ENCODE measurements around the gene DNAH5.
"Not testable (repeated sequence)": the region's sequence is repeated elsewhere in the genome, so short reads cannot be mapped to it uniquely, and the experiment has no call there.

The DNAH5 gene

DNA sequence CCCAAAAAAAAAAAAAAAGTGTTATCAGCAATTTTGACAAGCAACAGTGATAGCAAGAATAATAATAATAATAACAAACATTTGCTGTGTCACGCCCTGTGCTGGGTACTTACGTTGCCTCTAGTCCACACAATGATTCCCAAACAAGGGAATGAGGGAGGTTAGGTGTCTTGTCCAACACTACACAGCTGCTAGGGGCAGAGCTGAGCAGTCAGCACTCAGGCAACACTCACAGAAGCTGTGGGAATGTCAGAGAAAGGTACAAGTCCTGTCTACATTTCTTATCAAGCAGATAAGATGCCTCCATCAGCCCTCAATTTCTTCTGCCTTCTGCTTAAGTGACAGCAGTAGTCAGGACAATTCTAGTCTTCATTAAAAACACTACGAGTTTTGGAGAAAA, 111.0 kb downstream of the DNAH5 start:
- no peak for TF ChIP-seq GATA1 (IDR thresholded peaks at IDR 0.05; ENCODE audit: low read depth, low read length)
- TF ChIP-seq POLR2A (IDR thresholded peaks at IDR 0.05; ENCODE audit: low read length) = no peak
- DNase-seq = no peak

DNA sequence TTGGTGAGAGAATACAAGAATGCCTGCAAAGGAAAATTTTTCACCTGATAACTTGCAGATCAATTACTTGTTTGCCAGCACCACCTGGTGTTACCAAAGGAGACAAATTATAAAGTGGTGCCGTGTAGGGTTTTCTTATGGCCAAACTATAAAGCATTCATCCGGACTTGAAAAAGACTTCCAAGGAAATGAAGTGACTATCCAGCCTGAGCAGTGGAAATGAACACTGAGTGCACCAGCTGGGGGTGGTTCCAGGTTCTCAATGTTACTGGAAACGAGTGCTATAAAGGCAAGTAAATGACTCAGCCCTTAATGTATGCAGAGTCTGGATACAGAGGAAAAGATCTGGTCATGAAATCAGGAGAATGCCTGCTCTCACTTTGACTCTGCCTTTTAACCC, 113.1 kb downstream of the DNAH5 start:
- no peak for TF ChIP-seq POLR2A (IDR thresholded peaks at IDR 0.05; ENCODE audit: low read length)
- no peak for TF ChIP-seq GATA1 (IDR thresholded peaks at IDR 0.05; ENCODE audit: low read depth, low read length)
- DNase-seq = no peak

DNA sequence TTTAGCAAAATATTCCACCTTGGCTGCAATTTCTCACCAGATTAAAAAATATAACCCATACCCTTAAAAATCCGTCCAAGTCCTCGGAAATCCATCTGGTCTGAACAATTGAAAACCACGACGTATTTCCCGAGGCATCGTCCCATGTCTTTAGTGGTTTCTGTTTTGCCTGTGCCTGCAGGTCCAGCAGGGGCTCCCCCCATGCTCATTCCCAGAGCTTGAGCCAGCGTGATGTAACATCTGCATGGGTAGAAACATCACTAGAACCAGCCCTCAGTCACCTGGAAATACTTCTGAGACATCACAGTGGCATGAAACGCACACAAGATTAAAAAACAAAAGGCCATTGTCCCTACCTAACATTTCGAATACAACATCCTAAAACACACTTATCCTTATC, 114.0 kb downstream of the DNAH5 start:
- no peak for DNase-seq
- TF ChIP-seq POLR2A (IDR thresholded peaks at IDR 0.05; ENCODE audit: low read length) (no peak), GATA1 (IDR thresholded peaks at IDR 0.05; ENCODE audit: low read depth, low read length) (no peak)

DNA sequence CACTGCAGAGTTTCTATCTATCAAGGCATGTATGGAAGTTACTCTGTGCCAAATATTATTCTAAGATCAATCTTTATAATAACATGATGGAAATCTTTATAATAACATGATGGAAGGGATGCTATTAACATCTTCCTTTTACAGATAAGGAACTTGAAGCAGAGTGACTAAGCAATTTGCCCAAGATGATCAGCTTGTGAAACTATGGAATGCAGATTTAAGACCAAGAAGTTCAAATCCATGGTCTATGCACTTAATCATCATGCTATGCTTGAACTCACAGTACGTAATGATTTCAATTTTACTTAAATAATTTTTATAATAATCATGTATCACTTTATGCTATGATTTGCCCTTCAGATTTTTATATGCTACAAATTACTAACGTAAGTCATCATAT, 123.1 kb downstream of the DNAH5 start:
- DNase-seq = no peak
- TF ChIP-seq POLR2A (IDR thresholded peaks at IDR 0.05; ENCODE audit: low read length) (no peak), GATA1 (IDR thresholded peaks at IDR 0.05; ENCODE audit: low read depth, low read length) (no peak)

DNA sequence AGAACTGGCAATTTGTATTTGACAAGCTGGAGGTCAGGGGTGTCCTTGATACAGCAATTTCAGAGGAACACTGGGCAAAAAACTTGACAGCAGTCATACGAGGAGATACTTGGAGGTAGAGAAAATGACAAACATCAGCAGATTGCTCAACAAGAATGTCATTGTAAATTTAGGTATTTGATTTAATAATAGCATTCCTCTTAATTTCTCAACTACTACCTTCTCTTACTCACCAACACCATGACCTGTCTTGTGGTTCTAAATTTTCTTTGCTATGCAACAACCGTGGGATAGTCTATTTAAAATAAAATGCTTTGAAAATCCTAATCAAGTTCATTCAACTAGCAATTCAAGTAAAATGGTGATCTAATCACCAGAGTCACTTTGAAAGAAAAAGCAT, 128.4 kb downstream of the DNAH5 start:
- no peak for TF ChIP-seq POLR2A (IDR thresholded peaks at IDR 0.05; ENCODE audit: low read length)
- no peak for DNase-seq

DNA sequence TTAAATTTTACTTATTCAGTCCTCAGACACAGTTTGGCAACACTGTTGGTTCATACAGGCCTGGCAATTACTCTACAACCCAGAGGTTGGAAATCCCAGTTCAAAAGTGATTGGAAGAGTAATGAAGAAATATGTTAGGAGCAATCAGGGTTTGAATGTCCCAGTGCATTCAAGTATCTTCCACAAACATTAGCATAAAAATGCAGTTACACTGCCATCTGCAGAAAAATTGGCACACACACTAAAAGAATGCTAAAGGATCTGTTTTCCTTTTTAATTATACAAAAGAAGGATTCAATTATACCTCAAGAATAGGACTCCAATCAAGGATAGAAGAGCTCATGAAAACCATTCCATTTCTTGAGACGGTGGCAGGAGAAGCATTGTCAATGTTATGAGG, 130.2 kb downstream of the DNAH5 start:
- DNase-seq = no peak
- no peak for TF ChIP-seq GATA1 (IDR thresholded peaks at IDR 0.05; ENCODE audit: low read depth, low read length)
- no peak for TF ChIP-seq POLR2A (IDR thresholded peaks at IDR 0.05; ENCODE audit: low read length)

DNA sequence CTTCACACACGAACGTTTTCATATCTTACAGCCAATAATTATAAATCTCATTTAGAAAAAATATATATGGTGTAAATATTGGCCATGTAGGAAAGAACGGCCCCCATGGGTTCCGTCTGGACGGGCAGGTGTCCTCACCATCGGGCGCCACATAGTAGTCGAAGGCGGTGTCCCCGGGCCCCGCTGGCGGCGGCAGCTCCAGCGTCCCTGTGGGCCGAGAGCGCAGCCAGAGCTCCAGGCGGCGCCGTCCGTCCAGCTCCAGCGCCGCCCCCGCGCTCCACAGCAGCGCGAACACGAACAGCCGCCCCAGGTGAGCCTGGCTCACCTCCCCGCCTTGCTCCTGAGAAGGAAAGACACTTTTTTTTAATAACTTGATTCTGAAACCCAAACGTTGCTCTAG, 134.6 kb downstream of the DNAH5 start:
- DNase-seq = no peak

DNA sequence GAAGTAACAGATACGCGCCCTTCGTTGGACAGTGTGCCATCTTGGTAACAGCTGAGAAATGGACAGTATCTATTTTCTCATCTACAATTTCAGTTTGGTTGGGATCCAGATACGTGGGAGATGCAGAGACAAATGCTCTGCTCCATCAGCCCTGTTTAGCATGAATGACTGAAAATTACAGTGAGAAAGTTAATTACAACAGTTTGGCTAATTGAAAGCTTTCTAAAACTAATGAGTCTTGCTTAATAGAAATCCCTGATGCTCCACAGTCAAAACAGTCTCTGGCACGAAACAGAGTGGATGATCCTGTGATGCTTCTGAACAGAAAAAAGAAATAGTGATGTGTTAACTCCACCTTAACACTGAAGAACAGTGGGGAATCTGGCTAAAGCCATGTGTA, 140.2 kb downstream of the DNAH5 start:
- TF ChIP-seq GATA1 (IDR thresholded peaks at IDR 0.05; ENCODE audit: low read depth, low read length) (no peak), POLR2A (IDR thresholded peaks at IDR 0.05; ENCODE audit: low read length) (no peak)

More for the DNA sequence above, 134.6 kb downstream of the DNAH5 start:
- TF ChIP-seq POLR2A (IDR thresholded peaks at IDR 0.05; ENCODE audit: low read length) (no peak), GATA1 (IDR thresholded peaks at IDR 0.05; ENCODE audit: low read depth, low read length) (no peak)

DNA sequence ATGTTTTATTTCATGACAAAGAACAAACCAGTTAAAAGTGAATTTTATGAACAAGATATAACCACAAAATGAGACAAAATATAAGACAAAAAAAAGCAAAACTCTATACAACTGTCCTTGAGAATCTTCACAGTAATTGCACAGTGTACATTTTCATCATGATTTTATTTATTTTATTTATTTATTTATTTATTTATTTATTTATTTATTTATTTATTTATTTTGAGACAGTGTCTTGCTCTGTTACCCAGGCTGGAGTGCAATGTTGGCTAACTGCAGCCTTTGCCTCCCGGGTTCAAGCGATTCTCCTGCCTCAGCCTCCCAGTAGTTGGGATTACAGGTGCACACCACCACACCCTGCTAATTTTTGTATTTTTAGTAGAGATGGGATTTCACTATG, 145.9 kb downstream of the DNAH5 start:
- DNase-seq = not testable (repeated sequence)

More for the DNA sequence above, 140.2 kb downstream of the DNAH5 start:
- DNase-seq = no peak

DNA sequence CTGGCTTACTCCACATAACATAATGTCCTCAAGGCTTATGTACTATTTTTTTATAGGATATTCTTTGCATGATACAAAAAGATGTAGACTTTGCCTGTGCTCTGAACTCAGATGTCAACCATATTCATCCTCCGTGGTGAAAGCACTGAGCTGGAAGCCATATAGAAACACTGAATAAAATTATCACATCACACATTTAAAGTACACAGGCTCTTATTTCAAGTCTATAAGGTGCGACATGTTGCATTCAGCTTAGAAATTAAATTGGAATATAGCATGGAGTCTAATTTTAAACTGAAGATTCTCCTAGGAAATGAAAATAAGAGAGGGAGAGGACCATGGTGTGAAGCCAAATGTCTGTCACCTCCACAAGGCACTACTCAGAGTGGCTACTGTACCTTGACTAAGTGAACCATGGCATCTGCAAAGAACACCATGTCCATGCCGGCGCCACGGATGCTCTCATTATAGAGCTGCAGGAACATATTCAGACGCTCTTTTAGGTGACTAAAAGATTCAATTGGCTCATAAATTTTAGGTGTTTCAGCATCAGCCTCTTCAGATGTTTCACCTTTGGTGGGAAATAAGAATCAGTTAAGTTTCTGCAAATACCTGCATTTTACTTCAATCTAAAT, 158.6 kb downstream of the DNAH5 start:
- TF ChIP-seq GATA1 (IDR thresholded peaks at IDR 0.05; ENCODE audit: low read depth, low read length) (no peak), POLR2A (IDR thresholded peaks at IDR 0.05; ENCODE audit: low read length) (no peak)
- no peak for DNase-seq

DNA sequence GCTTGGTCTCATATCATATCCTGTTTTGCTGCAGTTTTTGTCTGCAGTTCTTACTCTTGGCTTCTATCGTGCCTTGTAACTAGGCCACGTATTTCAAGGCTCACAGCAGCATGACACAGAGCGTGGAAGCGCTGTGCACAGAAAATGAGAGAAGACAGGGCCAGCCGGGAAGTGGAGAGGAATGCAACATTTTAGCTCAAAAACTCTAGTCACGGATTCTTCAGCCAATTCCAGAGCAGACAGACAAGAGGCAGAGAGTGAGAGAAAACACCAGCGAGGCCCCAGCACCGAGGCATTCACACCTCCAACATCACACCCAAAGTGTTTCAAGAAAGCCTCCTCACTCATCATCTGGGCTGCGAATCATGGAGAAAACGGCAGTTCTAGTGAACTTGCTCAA, 160.8 kb downstream of the DNAH5 start:
- no peak for DNase-seq
- TF ChIP-seq POLR2A (IDR thresholded peaks at IDR 0.05; ENCODE audit: low read length) = no peak
- no peak for TF ChIP-seq GATA1 (IDR thresholded peaks at IDR 0.05; ENCODE audit: low read depth, low read length)

DNA sequence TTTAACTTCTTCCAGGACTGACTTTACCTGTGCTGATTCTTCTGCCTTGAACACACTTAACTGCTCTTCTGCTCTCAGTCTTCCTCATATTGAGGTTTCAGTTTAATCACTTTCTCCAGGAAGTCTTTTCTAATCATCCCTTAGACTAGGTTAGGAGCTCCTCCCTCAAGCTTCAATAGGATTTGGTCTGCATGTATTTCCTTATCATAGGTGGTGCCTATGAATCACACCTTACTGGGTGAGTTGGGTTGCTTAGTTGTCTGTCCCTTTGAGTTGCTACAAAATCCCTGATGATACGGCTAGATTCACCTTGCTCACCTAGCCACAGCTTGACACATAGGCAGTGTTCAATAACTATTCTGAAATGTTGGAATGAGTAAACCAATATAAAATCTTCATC, 164.4 kb downstream of the DNAH5 start:
- no peak for DNase-seq
- TF ChIP-seq GATA1 (IDR thresholded peaks at IDR 0.05; ENCODE audit: low read depth, low read length) = no peak
- no peak for TF ChIP-seq POLR2A (IDR thresholded peaks at IDR 0.05; ENCODE audit: low read length)

DNA sequence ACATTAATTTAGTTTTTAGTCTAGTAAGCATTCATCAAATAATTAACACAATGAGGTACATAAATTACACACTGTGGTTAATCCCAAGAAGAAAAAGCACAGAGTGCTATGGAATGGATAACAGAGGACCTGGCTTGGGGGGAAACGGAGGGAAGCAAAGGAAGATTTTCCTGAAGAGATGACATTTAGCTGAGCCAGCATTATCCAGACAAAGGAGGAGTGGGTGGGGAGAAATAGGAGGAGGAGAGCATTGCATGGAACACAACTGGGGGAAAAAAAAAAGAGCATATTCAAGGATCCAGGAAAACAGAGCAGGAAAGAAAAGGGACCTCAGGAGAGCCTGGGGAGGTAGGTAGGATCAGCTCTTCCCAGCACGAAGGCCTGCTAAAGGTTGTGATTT, 170.8 kb downstream of the DNAH5 start:
- TF ChIP-seq POLR2A (IDR thresholded peaks at IDR 0.05; ENCODE audit: low read length) (no peak), GATA1 (IDR thresholded peaks at IDR 0.05; ENCODE audit: low read depth, low read length) (no peak)
- no peak for DNase-seq

DNA sequence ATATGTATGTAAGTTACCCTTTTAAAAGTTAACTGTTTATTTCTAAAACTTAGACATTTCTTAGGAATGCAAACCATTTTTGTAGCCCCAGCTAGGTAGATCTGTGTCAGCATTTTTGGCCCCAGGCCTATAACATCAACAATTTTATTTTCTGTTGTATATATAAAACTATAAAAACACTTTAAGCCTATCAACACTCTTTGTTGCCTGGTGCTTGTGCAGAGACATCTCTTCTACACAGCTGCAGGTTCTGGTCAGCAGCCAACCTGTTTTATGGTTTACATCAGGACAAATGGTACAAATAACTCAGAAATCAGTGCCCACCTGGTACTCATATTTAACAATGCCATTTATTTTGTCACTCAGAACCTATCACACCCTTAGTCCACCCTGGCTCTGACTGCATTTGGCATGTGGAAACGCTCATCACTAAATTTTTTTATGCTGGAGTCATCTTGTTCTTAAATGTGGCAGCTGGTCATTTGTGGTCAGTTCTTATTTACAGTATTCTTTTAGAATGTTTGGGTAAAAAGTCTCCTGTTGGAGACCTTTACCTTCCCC, 173.4 kb downstream of the DNAH5 start:
- TF ChIP-seq POLR2A (IDR thresholded peaks at IDR 0.05; ENCODE audit: low read length) (no peak), GATA1 (IDR thresholded peaks at IDR 0.05; ENCODE audit: low read depth, low read length) (no peak)

DNA sequence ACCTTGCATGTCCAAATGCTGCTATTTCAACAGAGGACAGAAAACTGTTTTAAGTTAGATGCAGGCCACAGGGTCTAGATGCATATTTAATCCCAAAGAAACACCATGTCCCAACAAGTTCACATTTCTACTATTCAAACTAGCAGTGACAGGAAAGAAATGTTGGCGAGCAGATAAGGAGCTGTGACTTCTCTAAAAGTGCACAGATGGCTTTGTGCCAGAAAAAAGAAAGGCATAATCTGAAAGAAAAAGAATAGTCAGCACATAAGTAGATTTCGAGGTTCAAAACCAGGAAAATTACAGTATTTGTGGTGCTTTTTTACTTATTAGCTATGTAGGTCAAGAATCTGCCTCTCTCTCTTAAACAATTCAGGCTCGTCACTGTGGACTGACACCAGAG, 178.3 kb downstream of the DNAH5 start:
- no peak for DNase-seq
- TF ChIP-seq POLR2A (IDR thresholded peaks at IDR 0.05; ENCODE audit: low read length) (no peak), GATA1 (IDR thresholded peaks at IDR 0.05; ENCODE audit: low read depth, low read length) (no peak)

More for the DNA sequence above, 173.4 kb downstream of the DNAH5 start:
- no peak for DNase-seq

DNA sequence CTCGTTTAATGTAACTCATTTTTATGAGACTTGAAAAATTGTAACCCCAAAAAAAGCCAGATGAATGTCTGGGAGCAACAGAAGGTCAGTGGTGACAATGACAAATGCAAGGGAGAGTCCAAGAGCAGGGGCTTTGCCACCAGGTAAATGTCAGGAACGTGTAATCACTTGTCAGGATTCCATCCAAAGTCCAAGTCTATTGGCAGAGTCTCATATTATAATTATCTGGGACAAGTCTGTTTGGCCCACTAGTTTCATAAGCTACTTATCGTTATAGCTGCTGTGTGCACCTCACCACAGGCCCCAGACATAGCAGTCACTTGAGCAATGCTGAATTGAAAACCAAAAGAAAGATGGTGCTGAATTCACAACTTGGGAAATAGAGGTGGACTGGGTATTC, 180.8 kb downstream of the DNAH5 start:
- no peak for DNase-seq
- TF ChIP-seq POLR2A (IDR thresholded peaks at IDR 0.05; ENCODE audit: low read length) (no peak), GATA1 (IDR thresholded peaks at IDR 0.05; ENCODE audit: low read depth, low read length) (no peak)

All from erythroblast (primary cell).